ENCODE results near the gene ALLC.

The ALLC gene

GRCh38 chr2:3680548-3681345 is 22.7 kb downstream of the ALLC start:
- DNase-seq: no peak

DNA sequence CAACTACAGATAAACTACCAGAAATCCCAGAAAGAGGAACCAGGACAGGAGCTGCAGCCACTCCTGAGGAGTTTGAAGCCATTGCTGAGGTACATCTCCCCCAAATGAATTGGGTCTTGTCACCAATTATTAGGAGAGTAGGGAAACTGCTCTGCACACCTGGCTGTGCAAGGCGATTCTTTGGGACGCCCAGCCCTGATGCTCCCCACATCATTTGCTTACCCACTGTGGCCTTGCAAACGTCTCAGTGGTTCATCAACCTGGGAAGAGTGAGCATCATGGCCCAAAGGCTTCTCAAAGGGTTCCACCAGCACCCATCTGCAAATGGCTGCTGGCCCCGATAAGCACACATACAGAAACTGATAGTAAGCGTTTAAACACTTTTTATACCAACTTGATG is 23.6 kb downstream of the ALLC start:
- no peak for DNase-seq

DNA sequence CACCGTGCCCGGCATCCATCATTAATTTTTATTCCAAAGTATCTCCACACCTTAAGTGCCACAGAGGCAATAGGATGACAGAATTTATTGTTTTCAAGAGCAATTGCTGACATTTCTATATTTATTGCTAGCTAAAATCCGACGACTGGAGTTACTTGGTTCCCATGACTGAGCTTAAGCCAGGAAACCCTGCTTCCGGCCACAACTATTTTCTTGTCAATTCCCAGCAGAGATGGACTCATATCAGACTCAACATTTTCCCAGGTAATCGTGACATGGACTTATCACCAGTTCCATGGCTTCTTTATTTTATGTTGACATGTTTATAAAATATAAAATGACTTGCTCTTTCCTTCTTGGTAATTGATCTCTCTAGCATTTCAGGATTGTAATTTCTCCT is 24.8 kb downstream of the ALLC start:
- no peak for DNase-seq

- DNase-seq: no peak
Measured at GRCh38 chr2:3683748-3684454, 25.9 kb downstream of the ALLC start.

GRCh38 chr2:3689998-3690748 is 32.2 kb downstream of the ALLC start:
- no peak for DNase-seq

DNA sequence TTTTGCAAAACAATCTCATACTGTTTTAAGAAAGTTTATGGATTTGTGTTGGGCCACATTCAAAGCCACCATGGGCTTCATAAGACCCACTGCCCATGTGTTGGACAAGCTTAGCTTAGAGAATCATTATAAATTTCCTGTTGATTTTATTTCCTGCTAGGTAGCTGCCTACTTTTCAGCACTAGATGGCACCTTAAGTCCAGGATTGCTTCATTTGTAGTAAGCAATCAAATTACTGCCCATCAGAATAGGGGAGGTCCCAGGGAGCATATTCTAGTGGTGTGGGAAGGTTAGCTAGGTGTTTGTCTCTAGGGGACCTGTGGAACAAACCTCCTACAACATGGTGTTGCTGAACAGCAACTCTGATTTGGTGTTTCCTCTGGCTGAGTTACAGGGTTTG is 34.4 kb downstream of the ALLC start:
- no peak for DNase-seq

GRCh38 chr2:3696545-3696944 is 38.5 kb downstream of the ALLC start:
- DNase-seq: no peak

GRCh38 chr2:3701071-3701470 is 43.1 kb downstream of the ALLC start:
- DNase-seq: no peak

- DNase-seq: no peak
Measured at GRCh38 chr2:3703236-3703756, 45.3 kb downstream of the ALLC start, which contains the start of gene DCDC2C. DCDC2C (plus strand) TSS chr2:3703575; CDS start chr2:3703752, 177 bp downstream.

GRCh38 chr2:3703757-3704355 is 45.9 kb downstream of the ALLC start:
- DNase-seq: no peak

GRCh38 chr2:3704692-3705091 is 46.7 kb downstream of the ALLC start:
- DNase-seq: no peak

DNA sequence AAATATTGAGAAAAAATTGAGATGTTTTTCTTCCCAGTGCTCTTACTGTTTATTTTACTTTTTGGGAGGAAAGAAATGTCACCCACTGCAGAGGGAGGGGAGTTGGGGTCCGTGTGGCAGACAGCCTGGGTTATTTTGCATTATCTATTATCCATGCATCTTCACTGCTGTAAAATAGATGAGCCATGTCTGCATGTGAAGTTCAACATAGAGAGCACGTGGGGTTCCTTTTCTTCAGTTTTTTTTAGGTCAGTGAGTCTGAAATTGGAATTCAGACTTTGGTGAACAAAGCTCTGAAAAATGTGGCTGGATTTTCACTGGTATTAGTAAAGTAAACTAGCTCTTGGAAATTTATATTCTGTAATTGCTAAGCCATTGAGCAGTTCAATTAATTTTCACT is 47.8 kb downstream of the ALLC start:
- no peak for DNase-seq

DNA sequence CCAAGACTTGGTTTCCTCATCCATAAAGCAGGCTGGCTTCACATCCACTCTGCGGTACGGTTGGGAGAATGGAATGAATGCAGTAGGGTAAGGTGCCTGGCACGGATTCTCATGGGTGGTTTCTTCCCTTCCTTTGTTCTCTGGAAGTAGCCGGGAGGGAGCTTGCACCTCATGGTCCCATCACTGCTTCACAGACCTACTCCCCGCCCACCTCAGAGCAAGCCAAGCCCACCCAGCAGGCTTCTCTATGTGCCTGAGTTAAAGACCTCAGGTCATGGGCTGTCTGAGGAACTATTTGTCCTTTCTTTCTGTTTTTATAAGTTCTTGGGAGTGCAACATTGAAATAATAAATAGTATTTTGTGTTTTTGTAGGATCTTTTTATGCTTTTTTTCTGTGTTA is 48.9 kb downstream of the ALLC start:
- DNase-seq: no peak

DNA sequence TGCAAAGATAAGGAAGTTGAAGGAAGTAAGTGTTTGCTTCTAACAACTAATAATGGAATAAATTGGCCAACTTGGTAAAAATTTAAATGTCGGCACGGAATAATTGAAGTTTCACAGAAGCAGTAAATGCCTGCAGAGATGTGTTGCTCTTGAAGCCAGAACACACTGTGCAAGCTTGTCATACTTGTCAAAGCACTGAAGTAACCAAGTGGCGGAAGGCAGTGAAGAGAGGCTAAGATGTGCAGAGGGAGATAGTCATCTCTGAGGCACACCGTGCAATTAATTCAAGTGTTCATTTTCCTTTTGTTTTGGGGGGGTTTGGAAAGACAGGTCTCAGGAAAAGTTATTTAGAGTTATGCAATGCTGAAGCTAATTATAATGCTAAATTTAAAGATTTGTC is 50.6 kb downstream of the ALLC start:
- no peak for DNase-seq

- DNase-seq: no peak
Measured at GRCh38 chr2:3709225-3709624, 51.2 kb downstream of the ALLC start.

- no peak for DNase-seq
Measured at GRCh38 chr2:3712424-3712823, 54.4 kb downstream of the ALLC start.

DNA sequence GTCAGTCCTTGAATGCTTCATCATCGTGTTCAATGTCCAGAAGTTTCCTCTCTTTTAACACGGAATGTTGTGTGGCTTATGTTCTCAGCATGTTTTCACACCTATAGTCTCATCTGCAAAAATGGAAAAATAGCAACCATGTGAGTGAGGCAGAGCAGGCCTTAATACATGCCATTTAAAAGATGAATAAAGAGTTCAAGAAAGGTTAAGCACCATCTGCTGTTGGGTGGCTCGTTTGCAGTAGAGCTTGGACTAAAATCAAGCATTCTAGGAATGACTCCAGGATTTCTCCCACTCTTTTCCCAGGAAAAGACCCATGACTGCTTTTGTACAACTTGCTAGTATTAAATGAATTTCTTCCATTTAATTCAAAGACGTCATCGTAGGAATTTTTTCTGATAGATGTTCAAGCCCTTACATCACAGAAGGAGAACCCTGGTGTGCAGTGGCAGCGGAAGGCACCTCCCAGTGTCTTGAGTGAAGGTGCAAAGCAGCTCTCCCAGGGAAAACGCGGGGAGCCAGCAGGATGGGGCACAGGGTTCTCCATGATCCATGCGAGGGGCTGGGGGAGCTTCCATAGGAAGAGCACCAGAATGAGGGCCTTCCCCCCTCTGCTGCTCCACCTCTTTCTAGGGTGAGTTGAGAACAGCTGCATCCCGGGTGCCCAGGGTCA is 55.0 kb downstream of the ALLC start:
- DNase-seq: no peak

DNA sequence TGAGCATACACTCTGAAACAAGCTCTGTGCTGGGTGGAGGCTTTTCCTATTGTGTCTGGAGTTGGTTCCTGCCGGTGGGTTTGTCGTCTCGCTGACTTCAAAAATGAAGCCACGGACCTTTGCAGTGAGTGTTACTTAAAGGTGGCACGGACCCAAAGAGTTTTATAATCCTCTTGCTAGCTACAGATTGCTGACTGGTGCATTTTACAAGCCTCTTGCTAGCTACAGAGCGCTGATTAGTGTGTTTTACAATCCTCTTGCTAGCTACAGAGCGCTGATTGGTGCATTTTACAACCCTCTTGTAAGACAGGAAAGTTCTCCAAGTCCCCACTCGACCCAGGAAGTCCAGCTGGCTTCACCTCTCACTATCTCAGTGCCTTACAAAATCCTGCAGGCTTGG is 60.7 kb downstream of the ALLC start:
- DNase-seq: no peak

DNA sequence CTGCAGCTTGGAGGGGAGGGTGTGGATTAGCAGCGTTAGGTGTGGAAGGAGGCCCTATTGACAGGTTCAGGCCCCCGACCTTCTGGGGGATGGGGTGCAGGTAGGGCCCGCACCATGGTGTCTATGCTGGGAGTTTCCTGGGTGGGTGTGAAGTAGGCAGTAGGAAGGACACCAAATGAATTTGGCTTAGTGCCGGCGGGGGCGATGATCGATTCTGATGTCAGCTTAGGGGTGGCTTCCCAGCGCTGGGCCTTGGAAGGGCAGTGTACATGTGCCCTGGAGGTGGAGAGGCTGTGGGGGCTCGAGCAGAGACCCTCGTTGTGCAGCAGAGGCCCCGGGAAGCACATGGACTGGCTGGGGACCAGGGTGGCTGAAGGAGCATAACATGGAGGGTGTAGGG is 67.0 kb downstream of the ALLC start:
- no peak for DNase-seq

GRCh38 chr2:3725458-3726250 is 67.7 kb downstream of the ALLC start:
- DNase-seq: no peak

DNA sequence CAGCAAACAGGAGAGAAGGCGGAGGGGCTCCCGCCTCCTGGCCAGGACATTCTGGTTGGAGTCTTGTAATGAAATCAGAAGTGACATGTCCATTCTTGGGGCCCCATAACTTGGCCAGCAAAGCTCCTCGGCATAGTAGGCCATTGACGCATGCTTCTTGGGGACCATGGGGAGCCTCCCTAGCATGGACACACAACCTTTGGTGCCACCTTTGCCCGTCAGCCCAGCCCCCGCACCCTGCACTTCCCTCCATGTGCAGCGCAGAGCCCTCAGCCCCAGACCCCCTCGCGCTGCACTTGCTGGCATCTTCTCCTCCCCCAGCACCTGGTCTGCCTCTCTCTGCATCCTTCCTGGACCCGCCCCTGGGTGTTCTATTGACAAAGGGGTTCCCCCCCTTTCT is 68.5 kb downstream of the ALLC start:
- DNase-seq: no peak
